GM12878 (cell line): Measurements from ENCODE around the gene NADSYN1. TPM values are rescaled to one million over a fixed set of nuclear protein-coding genes. Genes with fewer than 3 reads are reported as not detected.

Source experiments
- ATAC-seq: fragments of 200-7000 bp; cut with Tn5 transposase; 3 replicates; pipeline ENCODE4 v1.9.1; 2020; ENCODE audit warnings: mild to moderate bottlenecking, moderate library complexity
- BruUV-seq: library from RNA; stranded (reverse); fragments of 400-500 nt; replicated peaks from 2 replicates; lab custom pipeline; 2021; lab: Mats Ljungman, UMichigan
- CTCF ChIA-PET: fragments of 300-600 bp; sonication (Branson Sonifier 250); formaldehyde crosslinking; extraction: SDS; loops from one replicate; lab custom pipeline; 2021; ENCODE audit warnings: inconsistent platforms; lab: Yijun Ruan, JAX
- POLR2A ChIA-PET: fragments of 350-600 bp; formaldehyde crosslinking; extraction: SDS; loops from one replicate; lab custom pipeline; 2021; ENCODE audit warnings: inconsistent platforms; lab: Charles Lee
- RAD21 ChIA-PET: fragments of 300-600 bp; sonication (Branson Sonifier 250); formaldehyde crosslinking; loops from one replicate; lab custom pipeline; 2023; ENCODE audit warnings: antibody characterized with exemption; ENCODE audit not compliant: unreplicated experiment; lab: Charles Lee
- SMC1A ChIA-PET: fragments of 300-600 bp; sonication (Branson Sonifier 250); formaldehyde crosslinking; loops from one replicate; lab custom pipeline; 2023; ENCODE audit not compliant: unreplicated experiment, uncharacterized antibody; lab: Charles Lee
- DNase-seq: peaks from one replicate; pipeline ENCODE4 v3.0.0-alpha.2; 2011; ENCODE audit warnings: low read depth, low spot score
- FAIRE-seq: peaks from 3 replicates; lab custom pipeline; 2011; peaks lifted over from hg19 to GRCh38; lab: Jason Lieb, UNC
- H2AFZ ChIP-seq: 2 replicates; pipeline ENCODE4 v1.6.0; 2011; ENCODE audit warnings: low read depth, low read length, control low read depth; ENCODE audit not compliant: control insufficient read depth
- H3K27ac ChIP-seq: 2 replicates; pipeline ENCODE4 v1.5.1; 2011; ENCODE audit warnings: control low read depth; ENCODE audit not compliant: control insufficient read depth, insufficient read depth
- H3K27me3 ChIP-seq, 2 experiments: replicated peaks in 1 of 2; 2 replicates each; pipeline versions ENCODE4 v1.6.0 to v1.6.1; 2011; ENCODE audit warnings: low read length in 1 of 2; ENCODE audit not compliant: control insufficient read depth in 2 of 2, insufficient read depth in 2 of 2
- H3K36me3 ChIP-seq, 2 experiments: 2 replicates each; pipeline ENCODE4 v1.5.1; 2011; ENCODE audit warnings: low read length in 1 of 2; ENCODE audit not compliant: control insufficient read depth in 2 of 2, insufficient read depth in 2 of 2
- H3K4me1 ChIP-seq: 2 replicates; pipeline ENCODE4 v1.6.1; 2011; ENCODE audit warnings: mild to moderate bottlenecking, low read length, moderate library complexity, mixed read lengths; ENCODE audit not compliant: control insufficient read depth, insufficient read depth
- H3K4me2 ChIP-seq: 2 replicates; pipeline ENCODE4 v1.6.0; 2011; ENCODE audit warnings: control low read depth; ENCODE audit not compliant: control insufficient read depth, insufficient read depth
- H3K4me3 ChIP-seq: fragments of 200-600 bp; sonication (generic); 2 replicates; pipeline ENCODE4 v1.5.1; 2016
- H3K79me2 ChIP-seq: 2 replicates; pipeline ENCODE4 v1.6.0; 2011; ENCODE audit warnings: low read length; ENCODE audit not compliant: control insufficient read depth, insufficient read depth
- H3K9ac ChIP-seq: 2 replicates; pipeline ENCODE4 v1.8.0; 2011; ENCODE audit warnings: low read length, control low read depth, mixed read lengths; ENCODE audit not compliant: control insufficient read depth, insufficient read depth
- H3K9me3 ChIP-seq: replicated peaks from 3 replicates; pipeline ENCODE4 v1.5.1; 2011; ENCODE audit warnings: mild to moderate bottlenecking, low read length; ENCODE audit not compliant: control insufficient read depth, insufficient read depth
- H4K20me1 ChIP-seq: 2 replicates; pipeline ENCODE4 v1.6.0; 2011; ENCODE audit not compliant: control insufficient read depth, insufficient read depth
- ESRRA ChIP-seq: IDR thresholded peaks from 2 replicates; pipeline ENCODE4 v1.6.1; 2012; ENCODE audit warnings: mild to moderate bottlenecking, low read length, improper control_type of control experiment
- GATAD2B ChIP-seq: fragments of 450-650 bp; conservative IDR thresholded peaks from 2 replicates; pipeline ENCODE4 v1.6.1; 2017; ENCODE audit warnings: low read depth, mild to moderate bottlenecking, moderate library complexity
- HDAC2 ChIP-seq: fragments of 200-600 bp; sonication (generic); IDR thresholded peaks from 2 replicates; pipeline ENCODE4 v1.6.1; 2017
- MYB ChIP-seq: fragments of 150-350 bp; IDR thresholded peaks from 2 replicates; pipeline ENCODE4 v1.6.1; 2014; ENCODE audit warnings: mild to moderate bottlenecking, low read depth, low read length, borderline replicate concordance
- PAX5 ChIP-seq: IDR thresholded peaks from 2 replicates; pipeline ENCODE4 v1.6.1; 2011; ENCODE audit warnings: low read depth, low read length, borderline replicate concordance
- PML ChIP-seq: IDR thresholded peaks from 2 replicates; pipeline ENCODE4 v1.6.1; 2012; ENCODE audit warnings: low read length, inconsistent platforms
- RAD51 ChIP-seq: fragments of 450-650 bp; IDR thresholded peaks from 2 replicates; pipeline ENCODE4 v1.6.1; 2016; ENCODE audit warnings: moderate library complexity, mild to moderate bottlenecking, inconsistent platforms
- RCOR1 ChIP-seq: conservative IDR thresholded peaks from 2 replicates; pipeline ENCODE4 v1.6.1; 2012; ENCODE audit warnings: low read depth, low read length, improper control_type of control experiment
- RFX5 ChIP-seq: IDR thresholded peaks from 2 replicates; pipeline ENCODE4 v1.6.1; 2011; ENCODE audit warnings: low read depth, low read length, improper control_type of control experiment
- SMAD1 ChIP-seq: fragments of 450-650 bp; IDR thresholded peaks from 2 replicates; pipeline ENCODE4 v1.6.1; 2018; ENCODE audit warnings: mild to moderate bottlenecking, low read depth; ENCODE audit not compliant: partially characterized antibody
- SREBF2 ChIP-seq: IDR thresholded peaks from 2 replicates; pipeline ENCODE4 v1.6.1; 2012; ENCODE audit warnings: mild to moderate bottlenecking, low read length
- TCF12 ChIP-seq: IDR thresholded peaks from 2 replicates; pipeline ENCODE4 v1.6.1; 2011; ENCODE audit warnings: low read depth, mild to moderate bottlenecking, low read length
- ZBTB11 ChIP-seq: fragments of 450-650 bp; formaldehyde crosslinking; IDR thresholded peaks from 2 replicates; pipeline ENCODE4 v1.5.0; 2022; ENCODE audit warnings: mild to moderate bottlenecking, missing genetic modification characterization
- ZNF622 ChIP-seq: fragments of 450-650 bp; IDR thresholded peaks from 2 replicates; pipeline ENCODE4 v1.6.1; 2017; ENCODE audit warnings: mild to moderate bottlenecking, inconsistent platforms
- ZNF687 ChIP-seq: fragments of 450-650 bp; IDR thresholded peaks from 2 replicates; pipeline ENCODE4 v1.6.1; 2017; ENCODE audit warnings: mild to moderate bottlenecking, moderate library complexity
- WGBS: methylation state at CpG from one replicate; pipeline ENCODE4 v1.1.6; 2016; ENCODE audit warnings: low lambda C conversion rate; ENCODE audit not compliant: insufficient replicate concordance, insufficient coverage; ENCODE audit errors: missing lambda C conversion rate; 5-methylcytosine and 5-hydroxymethylcytosine counted together
- in situ Hi-C: fragments of 300-500 bp; cut with MboI; formaldehyde crosslinking; loops from 9 replicates; pipeline ENCODE4 v1.14.3; 2018; ENCODE audit warnings: mixed read lengths
- intact Hi-C: fragments of 100-400 bp; cut with micrococcal nuclease; formaldehyde crosslinking; loops from one replicate; pipeline ENCODE4 v1.14.2; 2022; ENCODE audit not compliant: unreplicated experiment
- polyA plus RNA-seq, 11 experiments: library from polyadenylated mRNA; depleted of rRNA in 4 of 11; unstranded in 6 of 11; stranded (reverse) in 5 of 11; fragments of >200 nt; fragmentation: Nextera tagmentation in 4 of 11; fragmentation: Illumina TruSeq in 1 of 11; extraction: Ambion mirVana in 4 of 11; extraction: Trizol in 1 of 11; gene quantifications; 1 replicate in 1 of 11; 2 replicates in 10 of 11; pipeline versions ENCODE4 v1.2.1 to v1.2.3, GENCODE V29; 2011 to 2016; ENCODE audit warnings: inconsistent platforms in 2 of 11, missing spikeins in 2 of 11, low read depth in 1 of 11
- total RNA-seq, 4 experiments: library from RNA; depleted of rRNA in 3 of 4; stranded (reverse); fragments of >200 nt in 3 of 4; fragmentation: Illumina TruSeq in 1 of 4; extraction: Trizol in 1 of 4; gene quantifications; 2 replicates each; pipeline versions ENCODE4 v1.2.1 to v1.2.3, GENCODE V29; 2013 to 2021

NADSYN1 gene
- total and polyA plus RNA-seq, 10 of the 15 experiments (the other 5 are each of a cell fraction or from before 2014, with no cell fraction given), result 12.2 to 90.2 (median 69.5) TPM

GRCh38 chr11:71467164-71467563 lies 14.2 kb downstream of the NADSYN1 start:
- RAD21 ChIA-PET, result no interaction called here
- POLR2A ChIA-PET, result no interaction called here

More at GRCh38 chr11:71467164-71467563, 14.2 kb downstream of the NADSYN1 start:
- Histone ChIP-seq H3K4me3 (no peak overlapping the region), H3K79me2 (no peaks in the 10 kb centered on the region), H3K27ac (no peak overlapping the region), H3K4me2 (no peak overlapping the region), H4K20me1 (no peaks in the 10 kb centered on the region), H3K9ac (no peak overlapping the region), H3K27me3 (no peaks in the 10 kb centered on the region), H3K36me3 (peaks cover 8 to 15% of the 10 kb centered on the region in 2 experiments), H3K9me3 (no peaks in the 10 kb centered on the region), H2AFZ (no peak overlapping the region), H3K4me1 (no peaks in the 10 kb centered on the region)
- in situ Hi-C loops, result no loop called here
- WGBS, result over 99% methylated on average over 6 of the region's 6 CpGs
- intact Hi-C loops, result no loop called here
- CTCF ChIA-PET, result no interaction called here
- FAIRE-seq (no peak), DNase-seq (no peak), ATAC-seq (no peak)
- BruUV-seq, result no TSS peak
- SMC1A ChIA-PET, result no interaction called here
- TF ChIP-seq SREBF2 (no peak), GATAD2B (no peak), ESRRA (no peak), RAD51 (no peak), PML (no peak), TCF12 (no peak), ZNF687 (no peak), SMAD1 (no peak), RFX5 (no peak), ZNF622 (no peak), RCOR1 (no peak), PAX5 (no peak), ZBTB11 (no peak), MYB (no peak), HDAC2 (no peak)
